Amniotic epithelial cell (primary cell): Measurements from ENCODE around the gene AAK1.
A peak's percentile ranks its signal among the peaks of the same experiment; 100 is the strongest.

Source experiments
- DNase-seq: peaks from one replicate; pipeline ENCODE4 v3.0.0-alpha.2; 2010; ENCODE audit warnings: low read depth

Gene AAK1

GRCh38 chr2:69491864-69492263 is 151.7 kb downstream of the AAK1 start:
- DNase-seq, result no peak

- DNase-seq, result no peak
Measured at GRCh38 chr2:69490486-69490885, 153.1 kb downstream of the AAK1 start.

- peak; percentile 96 for DNase-seq
Measured at GRCh38 chr2:69489793-69490192, 153.7 kb downstream of the AAK1 start.

- DNase-seq, result no peak
Measured at GRCh38 chr2:69483696-69484095, 159.8 kb downstream of the AAK1 start.

- DNase-seq, result no peak
Measured at GRCh38 chr2:69483024-69483423, 160.5 kb downstream of the AAK1 start.

GRCh38 chr2:69482471-69482870 is 161.1 kb downstream of the AAK1 start:
- no peak for DNase-seq

- no peak for DNase-seq
Measured at GRCh38 chr2:69481421-69481820, 162.1 kb downstream of the AAK1 start.

GRCh38 chr2:69477627-69478026 is 165.9 kb downstream of the AAK1 start:
- no peak for DNase-seq

- DNase-seq, result no peak
Measured at GRCh38 chr2:69474688-69475087, 168.9 kb downstream of the AAK1 start.

GRCh38 chr2:69471793-69472192 is 171.7 kb downstream of the AAK1 start:
- DNase-seq, result no peak

- no peak for DNase-seq
Measured at GRCh38 chr2:69470911-69471310, 172.6 kb downstream of the AAK1 start.

GRCh38 chr2:69469784-69470183 is 173.8 kb downstream of the AAK1 start:
- no peak for DNase-seq

GRCh38 chr2:69469375-69469774 is 174.2 kb downstream of the AAK1 start:
- DNase-seq, result no peak

- peak; percentile 42 for DNase-seq
Measured at GRCh38 chr2:69466728-69467127, 176.8 kb downstream of the AAK1 start.

- no peak for DNase-seq
Measured at GRCh38 chr2:69465513-69466456, 177.8 kb downstream of the AAK1 start.

GRCh38 chr2:69464575-69464974 is 179.0 kb downstream of the AAK1 start:
- DNase-seq, result peak; percentile 96

GRCh38 chr2:69462780-69463179 is 180.8 kb downstream of the AAK1 start:
- no peak for DNase-seq

GRCh38 chr2:69461404-69461803 is 182.1 kb downstream of the AAK1 start:
- DNase-seq, result no peak

- DNase-seq, result no peak
Measured at GRCh38 chr2:69459936-69460335, 183.6 kb downstream of the AAK1 start.

GRCh38 chr2:69456950-69457445 is 186.5 kb downstream of the AAK1 start:
- no peak for DNase-seq

GRCh38 chr2:69456154-69456553 is 187.4 kb downstream of the AAK1 start:
- DNase-seq, result no peak

- no peak for DNase-seq
Measured at GRCh38 chr2:69454976-69455375, 188.6 kb downstream of the AAK1 start.

- DNase-seq, result no peak
Measured at GRCh38 chr2:69453475-69454129, 189.9 kb downstream of the AAK1 start.
